Activated CD4-positive, CD25-positive, alpha-beta regulatory T cell treated with anti-CD3 and anti-CD28 coated beads, Interleukin-2, amount 50 U/mL, for 24 hours (primary cell): ENCODE measurements around the gene ITPR1.

ENCODE experiments used
- ATAC-seq, 2 donors: fragments of 150-1000 bp; cut with Tn5 transposase; one replicate each; pipeline ENCODE4 v1.10.0; 2021; ENCODE audit warnings: mild to moderate bottlenecking in 1 of 2, moderate library complexity in 1 of 2

ITPR1 gene

GRCh38 chr3:4492208-4493013, 737 bp upstream of the ITPR1 start:
- ATAC-seq: peak; percentile 11 to 22

DNA sequence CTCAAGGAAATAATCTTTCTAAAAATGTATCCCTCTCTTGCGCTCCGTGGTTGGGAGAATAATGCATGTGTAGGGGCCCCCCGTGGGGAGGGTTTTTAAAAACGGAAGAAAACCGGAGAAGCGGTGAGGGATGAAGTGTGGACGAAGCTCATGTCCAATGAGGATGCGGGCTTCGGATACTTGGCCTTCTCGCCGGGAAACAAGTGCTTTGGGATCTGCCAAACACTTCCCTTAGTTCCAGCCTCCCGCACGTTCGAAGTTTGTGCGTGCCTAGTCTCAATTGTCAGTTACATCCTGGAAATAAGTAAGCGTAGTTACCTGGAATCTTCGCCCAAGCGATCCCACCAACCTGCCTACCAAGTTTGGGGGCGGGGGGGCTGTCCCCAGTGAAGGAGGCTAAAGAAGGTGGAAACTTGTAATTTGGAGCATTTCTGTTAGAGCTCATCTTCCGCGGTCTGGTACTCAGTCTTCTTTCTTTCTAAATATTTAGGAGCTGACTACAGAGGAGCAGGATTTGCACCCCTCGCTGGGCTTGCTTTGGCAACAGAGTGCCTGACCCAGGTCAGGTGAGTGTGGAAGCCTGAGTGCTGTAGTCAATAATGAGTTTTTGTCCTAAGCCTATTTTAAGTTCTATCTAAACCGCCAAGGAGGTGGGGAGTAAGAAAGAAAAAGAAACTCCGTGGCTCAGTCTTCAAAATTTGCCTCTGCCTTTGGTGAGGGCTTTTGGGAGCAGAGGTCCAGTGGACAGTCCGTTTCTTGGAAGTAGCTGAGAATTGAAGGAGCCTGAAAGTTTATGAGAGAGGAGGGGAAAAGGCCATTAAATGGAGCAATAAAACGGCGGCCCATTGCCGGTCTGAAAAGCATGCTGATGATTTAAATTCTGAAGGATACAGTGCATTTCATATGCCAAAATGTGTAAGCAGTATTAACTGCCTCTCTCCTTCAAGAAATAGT, 1.1 kb downstream of the ITPR1 start:
- ATAC-seq: no peak

DNA sequence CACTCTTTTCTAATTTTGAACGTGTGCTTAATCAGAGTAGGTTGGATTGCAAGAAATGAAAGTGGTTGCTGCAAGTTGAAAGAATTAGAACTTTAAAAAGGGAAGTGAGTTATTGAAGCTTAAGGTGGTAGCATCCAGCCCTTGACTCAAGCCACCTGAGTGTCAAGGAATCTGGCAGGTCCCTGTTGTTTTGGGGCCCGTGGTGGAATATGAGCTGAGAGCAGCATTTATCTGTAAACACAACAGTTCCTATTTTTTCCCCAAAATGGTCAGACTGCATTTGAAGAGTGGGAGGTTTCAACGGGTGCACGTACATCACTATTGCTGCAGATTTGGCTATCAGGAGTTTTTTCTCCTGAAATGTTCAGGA, 1.7 kb downstream of the ITPR1 start:
- no peak for ATAC-seq

DNA sequence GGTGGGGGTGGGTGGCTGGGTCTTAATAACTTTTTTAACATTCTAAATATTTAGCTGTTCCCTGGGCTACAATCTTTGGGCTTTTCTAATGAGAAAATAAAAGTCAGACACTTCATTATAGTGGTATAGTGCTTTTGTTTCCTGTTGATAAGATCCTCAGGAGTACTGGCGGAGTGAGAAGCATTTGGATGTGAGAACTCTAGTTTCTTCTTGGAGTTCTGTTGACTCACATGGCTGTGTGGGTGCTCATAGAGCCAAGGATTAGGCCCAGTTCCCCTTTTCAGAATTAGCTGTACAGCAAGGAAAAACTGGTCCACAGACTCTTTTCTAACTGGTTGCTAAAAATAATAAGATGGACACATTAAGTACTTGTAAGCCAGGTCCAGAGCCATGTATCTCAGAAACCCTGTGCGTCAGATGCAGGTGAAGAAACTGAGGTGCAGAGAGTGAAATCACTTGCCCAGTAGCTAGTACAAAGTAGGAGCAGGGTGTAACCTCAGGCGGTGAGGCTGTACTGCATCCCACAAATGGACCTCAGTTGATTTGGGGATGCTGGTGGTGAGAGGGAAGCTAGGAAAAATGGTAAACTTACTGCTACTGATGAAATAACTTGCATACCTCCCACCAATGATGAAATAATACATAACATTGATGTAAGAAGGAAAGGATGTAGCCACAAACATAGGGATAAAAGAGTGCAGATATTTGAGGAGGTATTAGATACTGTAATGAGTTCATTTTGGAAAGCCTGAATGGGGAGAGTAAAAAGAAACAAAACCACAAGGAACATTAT, 2.3 kb downstream of the ITPR1 start:
- no peak for ATAC-seq

GRCh38 chr3:4496087-4496452, 2.9 kb downstream of the ITPR1 start:
- no peak for ATAC-seq

DNA sequence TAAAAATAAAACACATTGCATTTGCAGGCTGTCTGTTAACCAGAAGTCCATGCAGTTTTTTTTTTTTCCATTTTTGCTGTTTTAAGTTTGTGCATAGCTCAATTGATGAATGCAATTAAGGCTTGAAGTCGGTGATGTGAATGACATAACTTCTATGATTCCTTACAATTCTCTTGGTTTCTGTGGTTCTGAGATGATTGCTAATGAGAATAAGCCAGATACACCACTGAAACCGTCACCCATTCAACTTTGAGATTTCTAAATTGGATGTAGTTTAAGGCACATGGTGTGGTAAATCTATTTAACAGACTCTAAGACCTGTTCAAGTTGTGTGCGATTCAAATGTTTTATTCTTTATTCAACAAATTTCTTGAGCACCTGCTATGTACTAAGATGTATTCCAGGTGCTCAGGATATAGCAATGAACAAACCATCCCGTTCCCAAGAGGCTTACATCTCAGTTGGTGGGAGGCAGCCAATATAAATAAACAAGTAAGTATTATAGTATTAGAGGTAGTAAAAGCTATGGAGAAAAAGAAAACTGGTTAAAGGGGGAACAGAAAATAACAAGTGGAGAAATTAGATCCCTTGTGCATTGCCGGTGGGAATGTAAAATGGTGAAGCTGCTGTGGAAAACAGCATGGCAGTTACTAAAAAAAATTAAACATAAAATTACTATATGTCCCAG, 4.0 kb downstream of the ITPR1 start:
- no peak for ATAC-seq

DNA sequence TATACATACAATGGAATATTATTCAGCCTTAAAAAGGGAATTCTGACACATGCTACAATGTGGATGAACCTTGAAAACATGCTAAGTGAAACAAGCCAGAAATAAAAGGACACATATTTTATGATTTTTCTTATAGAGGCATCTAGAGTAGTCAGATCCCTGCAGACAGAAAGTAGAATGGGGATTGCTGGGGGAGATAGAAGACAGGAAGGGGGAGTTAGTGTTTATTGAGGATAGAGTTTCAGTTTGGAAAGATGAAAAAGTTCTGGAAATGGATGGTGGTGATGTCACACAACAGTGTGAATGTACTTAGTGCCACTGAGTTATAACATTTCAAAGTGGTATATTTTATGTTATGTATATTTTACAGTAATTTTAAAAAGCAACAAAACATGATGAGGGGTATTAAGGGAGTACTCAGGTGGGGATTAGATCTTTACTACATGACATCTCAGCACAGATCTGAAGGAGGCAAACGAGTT, 4.7 kb downstream of the ITPR1 start:
- no peak for ATAC-seq

DNA sequence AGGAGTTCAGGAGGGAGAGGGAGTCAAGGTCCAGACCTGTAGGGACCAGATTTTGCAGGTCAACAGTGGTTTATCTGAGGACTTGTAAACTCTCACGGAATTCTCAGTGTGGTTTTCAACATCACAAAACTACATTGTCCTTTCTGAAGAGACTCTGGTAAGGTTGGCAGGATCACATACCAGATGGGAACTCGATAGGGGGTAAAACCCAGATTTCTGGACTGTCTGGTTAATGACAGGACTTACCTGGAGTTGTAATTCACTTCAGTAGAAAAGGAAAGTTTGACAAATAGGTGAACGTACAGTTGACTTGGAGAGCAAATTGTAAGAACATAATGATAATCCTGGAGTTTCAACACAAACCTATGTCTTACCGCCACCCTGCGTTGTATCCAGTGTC, 5.3 kb downstream of the ITPR1 start:
- no peak for ATAC-seq

GRCh38 chr3:4501437-4501836, 8.3 kb downstream of the ITPR1 start:
- ATAC-seq: no peak

- ATAC-seq: no peak
These were observed 8.8 kb downstream of the ITPR1 start for GRCh38 chr3:4501927-4502326.

DNA sequence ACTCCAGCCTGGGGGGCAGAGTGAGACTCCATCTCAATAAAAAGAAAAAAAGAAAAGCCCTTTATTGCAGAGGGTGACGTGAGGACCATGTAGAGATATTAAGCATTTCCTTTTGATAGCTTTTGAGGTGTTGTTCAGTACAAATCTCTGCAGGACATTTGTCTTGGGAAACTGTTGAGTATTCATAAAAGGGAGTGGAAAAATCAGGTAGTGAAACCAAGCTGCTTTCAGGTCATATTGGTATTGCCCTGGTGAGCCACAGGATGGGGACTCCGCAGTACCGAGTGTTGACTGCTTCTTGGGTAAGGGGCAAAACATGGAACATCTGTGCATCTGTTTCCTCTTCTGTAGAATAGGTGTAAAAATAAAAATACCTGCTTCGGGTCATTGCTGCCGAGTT, 9.9 kb downstream of the ITPR1 start:
- ATAC-seq: peak in 1 of 2 donors; percentile 31

DNA sequence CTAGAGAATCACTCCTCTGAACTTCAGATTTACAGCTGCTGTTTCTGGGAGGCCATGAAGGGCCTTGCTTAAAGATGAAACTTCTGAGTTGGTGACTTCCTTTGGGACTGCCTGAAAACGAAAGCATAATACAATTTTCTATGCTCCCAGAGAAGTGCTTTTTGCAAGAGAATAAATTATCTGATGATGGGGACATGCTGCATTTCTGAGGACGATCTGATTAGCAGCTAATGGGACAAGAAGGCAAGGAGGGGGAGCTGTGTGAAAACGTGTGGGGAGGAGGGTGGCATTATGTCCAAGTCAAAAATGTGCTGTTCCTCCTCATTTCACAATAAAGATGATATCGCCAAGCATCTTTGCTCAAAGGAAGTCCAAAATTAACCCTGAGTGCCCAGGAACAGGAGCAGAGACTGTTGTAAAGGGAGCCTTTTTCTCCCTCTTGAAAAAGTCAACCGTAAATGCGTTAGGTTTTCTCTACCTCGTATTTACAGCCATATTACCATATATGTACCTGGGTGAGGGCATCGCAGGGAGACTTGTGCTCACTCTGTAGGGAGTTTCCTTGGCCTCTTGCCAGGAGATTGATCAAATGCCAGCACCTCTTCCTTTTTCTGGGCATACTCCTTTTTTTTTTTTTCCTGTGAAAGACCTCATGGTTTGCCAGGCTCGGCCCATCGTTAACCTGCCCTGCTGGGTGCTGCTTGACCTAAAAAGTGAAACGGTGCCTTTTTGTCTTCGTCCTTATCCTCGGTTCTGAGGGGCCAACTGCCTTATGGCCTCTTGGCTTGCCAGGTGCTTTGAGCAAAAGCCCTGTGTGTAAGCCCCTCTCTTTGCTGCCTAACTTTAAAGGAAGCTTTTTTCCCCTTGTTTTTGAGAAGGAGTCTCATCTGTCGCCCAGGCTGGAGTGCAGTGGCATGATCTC, 11.5 kb downstream of the ITPR1 start:
- ATAC-seq: peak; percentile 41 to 50

DNA sequence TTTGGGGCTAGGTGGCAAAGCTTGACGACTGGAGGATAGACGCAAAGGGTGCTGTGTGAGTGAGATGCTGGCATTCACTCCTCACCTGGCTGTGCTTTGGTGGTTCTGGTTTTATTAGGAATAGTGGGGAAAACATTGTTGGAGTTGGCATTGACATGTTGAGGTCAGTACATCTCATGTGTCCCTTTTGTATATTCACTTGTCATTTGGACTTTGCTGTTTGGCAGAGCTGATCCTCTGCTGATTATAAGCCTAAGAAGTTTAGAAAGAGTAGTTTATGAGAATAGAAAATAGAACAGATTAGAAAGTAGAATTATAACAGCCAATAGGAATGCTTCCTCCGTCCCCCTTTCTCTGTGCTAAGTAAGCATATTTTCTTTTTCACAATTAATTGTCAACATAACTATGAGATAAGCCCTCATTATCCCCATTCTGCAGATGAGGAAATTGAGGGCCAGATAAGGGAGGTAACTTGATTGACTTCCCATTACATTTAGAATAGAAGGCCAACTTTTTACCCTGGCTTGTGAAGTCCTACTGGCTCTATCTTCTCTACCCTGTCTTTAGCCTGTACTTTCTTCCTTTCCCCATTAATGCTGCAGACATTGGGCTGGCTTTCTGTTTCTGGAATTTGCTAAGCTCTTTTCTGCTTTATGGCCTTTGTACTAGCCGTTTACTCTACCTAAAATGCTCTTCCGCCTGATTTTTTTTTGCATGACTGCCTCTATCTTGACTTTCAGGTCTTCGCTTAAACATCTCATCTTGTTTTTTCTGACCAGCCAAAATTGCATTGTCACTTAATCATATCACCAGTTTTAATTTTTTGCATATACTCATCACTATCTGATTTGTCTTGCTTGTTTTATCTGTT, 12.8 kb downstream of the ITPR1 start:
- ATAC-seq: no peak

DNA sequence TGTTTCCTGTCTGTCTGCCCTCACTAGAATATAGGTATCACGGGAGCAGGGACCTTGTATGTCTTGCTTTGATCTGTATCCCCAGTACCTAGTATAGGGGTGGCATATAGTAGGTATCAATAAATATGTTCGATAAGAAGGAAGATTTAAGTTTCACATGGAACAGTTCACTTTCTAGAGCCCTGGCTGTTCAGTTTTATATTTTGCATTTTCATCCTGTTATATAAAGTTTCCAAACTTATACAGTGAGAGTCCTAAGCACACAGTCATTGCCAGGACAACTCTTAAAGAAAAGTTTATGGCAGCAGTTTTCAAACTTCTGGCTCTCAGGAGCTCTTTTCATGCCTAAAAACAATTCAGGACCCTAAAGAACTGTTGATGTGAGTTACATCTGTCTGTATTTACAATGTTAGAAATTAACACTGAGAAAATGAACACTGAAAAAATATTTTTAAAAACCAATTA, 13.4 kb downstream of the ITPR1 start:
- ATAC-seq: no peak

GRCh38 chr3:4507024-4507596, 14.0 kb downstream of the ITPR1 start:
- ATAC-seq: no peak

DNA sequence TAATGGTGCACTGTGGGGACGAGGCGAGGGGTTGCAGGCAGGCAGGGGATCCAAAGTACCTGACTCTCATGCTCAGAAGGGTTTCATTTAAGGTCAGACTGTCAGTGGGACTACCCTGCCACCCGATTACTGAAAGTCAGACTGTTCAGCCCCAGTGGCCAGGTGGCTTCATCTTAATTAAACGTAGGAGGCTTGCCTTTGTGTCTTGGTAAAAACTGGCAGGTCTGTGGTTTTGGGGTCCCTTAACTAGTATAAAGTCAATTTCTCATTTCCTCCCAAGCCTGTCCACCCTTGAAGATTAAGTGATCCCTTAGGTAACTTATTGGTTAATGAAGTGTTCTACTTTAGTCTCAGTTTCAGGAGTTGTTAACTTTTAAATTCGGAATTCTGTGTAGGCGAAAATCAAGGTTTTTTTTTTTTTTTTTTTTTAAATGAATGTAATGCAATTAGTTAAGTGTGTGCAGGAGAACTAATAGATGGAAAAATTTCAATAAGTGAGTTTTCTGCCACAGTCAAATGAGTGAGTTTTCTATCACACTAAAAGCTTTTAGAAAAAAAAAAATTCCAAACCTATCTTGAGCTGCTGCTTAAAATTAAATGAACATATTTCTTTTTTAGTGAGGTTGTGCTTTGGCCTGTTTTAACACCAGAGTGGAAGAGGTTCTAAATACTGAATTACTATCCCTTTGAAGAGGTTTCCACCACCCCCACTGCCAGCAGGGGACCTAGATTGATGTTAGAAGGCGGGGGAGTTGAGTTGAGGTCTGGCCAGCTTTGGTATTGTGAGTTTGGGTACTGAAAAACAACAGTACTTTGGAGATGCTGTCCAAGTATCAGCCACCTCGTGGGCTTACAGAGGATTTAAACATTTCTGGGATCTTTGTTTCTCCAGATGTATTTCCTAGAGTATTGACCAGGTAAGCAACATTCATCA, 15.2 kb downstream of the ITPR1 start:
- ATAC-seq: peak; percentile 15 to 41

DNA sequence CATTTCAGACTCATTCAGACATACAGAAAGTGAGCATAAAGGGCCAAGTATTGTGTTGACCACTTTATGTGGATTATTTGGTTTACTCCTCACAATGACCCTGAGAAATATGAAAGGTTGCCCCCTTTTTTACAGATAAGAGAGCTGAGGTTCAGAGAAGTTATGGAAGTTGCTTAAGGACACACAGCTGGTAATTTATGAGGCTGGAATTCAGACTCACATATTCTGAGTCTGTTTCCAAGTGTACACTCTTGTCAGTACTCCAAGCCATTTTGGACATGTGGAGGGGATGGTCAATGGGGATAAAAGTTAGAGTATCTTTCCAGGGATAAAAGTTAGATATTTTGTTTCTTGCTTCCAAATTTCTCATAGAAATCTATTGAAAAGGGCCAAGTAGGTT, 15.9 kb downstream of the ITPR1 start:
- ATAC-seq: no peak

DNA sequence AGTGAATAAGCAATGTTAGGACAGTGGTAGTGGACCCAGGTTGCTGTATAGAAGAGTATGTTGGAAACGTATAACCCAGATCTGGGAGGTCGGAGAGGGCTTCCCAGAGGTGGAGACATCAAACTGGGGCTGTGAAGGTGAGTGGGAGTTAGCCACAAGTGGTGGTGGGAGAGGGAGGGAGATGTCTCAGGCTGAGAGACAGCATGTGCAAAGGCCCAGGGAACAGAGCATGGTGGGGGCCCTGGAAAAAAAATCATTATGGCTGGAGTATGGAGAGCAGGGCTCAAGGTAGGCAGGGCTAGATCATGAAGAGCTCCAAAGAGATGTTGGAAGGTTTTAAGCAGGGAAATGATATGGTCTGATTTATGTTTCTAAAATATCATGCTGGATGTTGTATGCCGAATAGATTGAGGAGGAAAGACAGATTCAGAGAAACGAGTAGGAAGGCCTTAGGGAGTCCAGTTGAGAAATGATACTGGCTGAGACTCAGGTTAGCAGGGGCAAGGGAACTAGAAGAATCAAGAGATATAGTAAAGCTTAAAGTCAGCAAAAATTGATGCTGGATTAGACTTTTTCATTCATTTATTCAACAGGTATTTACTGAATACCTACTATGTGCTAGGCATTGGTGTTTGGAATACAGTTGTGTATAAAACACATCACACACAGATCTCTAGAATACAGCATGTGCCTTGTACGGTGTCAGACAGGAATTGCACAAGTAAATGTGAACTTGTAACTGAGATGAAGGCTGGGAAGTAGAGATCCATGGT, 17.0 kb downstream of the ITPR1 start:
- ATAC-seq: no peak
